COLO829 (cell line): ENCODE measurements around the gene CNGA4.
A peak's percentile ranks its signal among the peaks of the same experiment; 100 is the strongest.
"Not testable (repeated sequence)": the region's sequence is repeated elsewhere in the genome, so short reads cannot be mapped to it uniquely, and the experiment has no call there.

ENCODE experiments used
- DNase-seq: peaks from one replicate; pipeline ENCODE4 v3.0.0; 2012; ENCODE audit warnings: low spot score

Gene CNGA4

GRCh38 chr11:6225896-6226295 lies 13.0 kb upstream of the CNGA4 start:
- no peak for DNase-seq

- no peak for DNase-seq
Measured at GRCh38 chr11:6228520-6228919, 10.4 kb upstream of the CNGA4 start.

GRCh38 chr11:6229911-6230310 lies 9.0 kb upstream of the CNGA4 start:
- DNase-seq = no peak

- DNase-seq = no peak
Measured at GRCh38 chr11:6232899-6233298, 6.0 kb upstream of the CNGA4 start.

- no peak for DNase-seq
Measured at GRCh38 chr11:6233984-6234386, 4.9 kb upstream of the CNGA4 start.

GRCh38 chr11:6234387-6235107 lies 4.3 kb upstream of the CNGA4 start, which contains the start of gene FHIP1B:
TSS of gene FHIP1B (minus strand) at chr11:6234636. CDS start at chr11:6224516, 10,120 bp downstream.
- DNase-seq = peak; percentile 96

- DNase-seq = no peak
Measured at GRCh38 chr11:6237266-6237665, 1.6 kb upstream of the CNGA4 start.

- DNase-seq = no peak
Measured at GRCh38 chr11:6237761-6238302, 1.1 kb upstream of the CNGA4 start.

- no peak for DNase-seq
Measured at GRCh38 chr11:6240139-6240538, 1.2 kb downstream of the CNGA4 start.

- no peak for DNase-seq
Measured at GRCh38 chr11:6240781-6241180, 1.9 kb downstream of the CNGA4 start.

- DNase-seq = no peak
Measured at GRCh38 chr11:6241316-6241715, 2.4 kb downstream of the CNGA4 start.

- no peak for DNase-seq
Measured at GRCh38 chr11:6245536-6245935, 6.6 kb downstream of the CNGA4 start.

- no peak for DNase-seq
Measured at GRCh38 chr11:6248248-6248647, 9.4 kb downstream of the CNGA4 start.

- not testable (repeated sequence) for DNase-seq
Measured at GRCh38 chr11:6248897-6249296, 10.0 kb downstream of the CNGA4 start.

- DNase-seq = peak; percentile 68
Measured at GRCh38 chr11:6249770-6250555, 11.1 kb downstream of the CNGA4 start.

GRCh38 chr11:6251120-6251733 lies 12.3 kb downstream of the CNGA4 start:
- DNase-seq = peak; percentile 75

GRCh38 chr11:6251990-6252473 lies 13.1 kb downstream of the CNGA4 start:
- DNase-seq = peak; percentile 61

GRCh38 chr11:6253197-6253596 lies 14.3 kb downstream of the CNGA4 start:
- no peak for DNase-seq

GRCh38 chr11:6258141-6258540 lies 19.3 kb downstream of the CNGA4 start:
- DNase-seq = no peak

- DNase-seq = no peak
Measured at GRCh38 chr11:6258571-6259081, 19.7 kb downstream of the CNGA4 start.

- no peak for DNase-seq
Measured at GRCh38 chr11:6260207-6260726, 21.4 kb downstream of the CNGA4 start.

GRCh38 chr11:6263662-6264061 lies 24.8 kb downstream of the CNGA4 start:
- DNase-seq = no peak
